CD8-positive, alpha-beta memory T cell (primary cell): Measurements from ENCODE around the gene PIANP. TPM values are rescaled to one million over a fixed set of nuclear protein-coding genes. Genes with fewer than 3 reads are reported as not detected.
A peak's percentile ranks its signal among the peaks of the same experiment; 100 is the strongest.

Source experiments
- CTCF ChIA-PET: fragments of 350-600 bp; sonication (Branson Sonifier 250); formaldehyde crosslinking; loops from one replicate; lab custom pipeline; 2021; ENCODE audit warnings: antibody characterized with exemption; lab: Charles Lee
- POLR2A ChIA-PET: fragments of 350-600 bp; sonication (Branson Sonifier 250); formaldehyde crosslinking; loops from one replicate; lab custom pipeline; 2021; ENCODE audit warnings: antibody characterized with exemption; lab: Charles Lee
- DNase-seq, 5 donors: peaks; one replicate each; pipeline versions ENCODE4 v3.0.0 to v3.0.0-alpha.2; 2020 to 2022; ENCODE audit warnings: mixed read lengths in 1 of 5
- H3K27ac ChIP-seq: one replicate; pipeline ENCODE4 v1.7.0; 2013; ENCODE audit warnings: low read depth, mild to moderate bottlenecking, low read length, moderate library complexity
- H3K27me3 ChIP-seq: 2 replicates; pipeline ENCODE4 v1.7.0; 2013; ENCODE audit warnings: low read length, mild to moderate bottlenecking; ENCODE audit not compliant: insufficient read depth, poor library complexity, severe bottlenecking
- H3K36me3 ChIP-seq: 2 replicates; pipeline ENCODE4 v1.7.0; 2013; ENCODE audit warnings: mild to moderate bottlenecking, low read length, moderate library complexity; ENCODE audit not compliant: insufficient read depth
- H3K4me1 ChIP-seq: 2 replicates; pipeline ENCODE4 v1.7.0; 2013; ENCODE audit warnings: mild to moderate bottlenecking, low read length, moderate library complexity; ENCODE audit not compliant: insufficient read depth
- H3K4me3 ChIP-seq: 2 replicates; pipeline ENCODE4 v1.7.0; 2013; ENCODE audit warnings: mild to moderate bottlenecking, low read length
- H3K9me3 ChIP-seq: 2 replicates; pipeline ENCODE4 v1.7.0; 2013; ENCODE audit warnings: mild to moderate bottlenecking, low read length
- H3K27ac Mint-ChIP-seq, 8 donors: one replicate each; pipeline ENCODE4 v1.8.0; 2020 to 2021; ENCODE audit warnings: mixed read lengths in 8 of 8, mild to moderate bottlenecking in 6 of 8, inconsistent platforms in 3 of 8, moderate library complexity in 3 of 8
- H3K27me3 Mint-ChIP-seq, 2 donors: one replicate each; pipeline ENCODE4 v1.8.0; 2020 to 2021; ENCODE audit warnings: mixed read lengths in 2 of 2, mild to moderate bottlenecking in 1 of 2, moderate library complexity in 1 of 2
- H3K36me3 Mint-ChIP-seq, 3 donors: one replicate each; pipeline ENCODE4 v1.8.0; 2020 to 2021; ENCODE audit warnings: mixed read lengths in 3 of 3, inconsistent platforms in 1 of 3, mild to moderate bottlenecking in 1 of 3
- H3K4me1 Mint-ChIP-seq, 3 donors: one replicate each; pipeline ENCODE4 v1.8.0; 2020 to 2021; ENCODE audit warnings: mixed read lengths in 3 of 3, inconsistent platforms in 1 of 3, mild to moderate bottlenecking in 1 of 3
- H3K4me3 Mint-ChIP-seq, 7 donors: one replicate each; pipeline ENCODE4 v1.8.0; 2020 to 2021; ENCODE audit warnings: mixed read lengths in 7 of 7, mild to moderate bottlenecking in 6 of 7, moderate library complexity in 4 of 7, inconsistent platforms in 2 of 7
- H3K9me3 Mint-ChIP-seq, 5 donors: one replicate each; pipeline ENCODE4 v1.8.0; 2020 to 2022; ENCODE audit warnings: mixed read lengths in 5 of 5, mild to moderate bottlenecking in 3 of 5, moderate library complexity in 2 of 5, inconsistent platforms in 1 of 5
- polyA plus RNA-seq: library from polyadenylated mRNA; unstranded; fragments of 300-500 nt; fragmentation: Illumina TruSeq; gene quantifications from one replicate; pipeline ENCODE4 v1.2.3, GENCODE V29; 2021
- total RNA-seq, 2 experiments: library from RNA; stranded (reverse); gene quantifications; one replicate each; pipeline ENCODE4 v1.2.3, GENCODE V29; 2021

PIANP gene
- total and polyA plus RNA-seq, 3 experiments from 2014 or later: 0.49 to 0.79 (median 0.77) TPM

GRCh38 chr12:6701078-6701768, 608 bp upstream of the PIANP start:
- Histone ChIP-seq H3K9me3 (no peaks in the 10 kb centered on the region), H3K36me3 (no peaks in the 10 kb centered on the region), H3K27ac (no peak overlapping the region), H3K4me3 (peak overlapping the region; percentile 30), H3K27me3 (peaks cover 26% of the 10 kb centered on the region), H3K4me1 (peaks cover 5% of the 10 kb centered on the region)
- ChIA-PET POLR2A (no interaction called here), CTCF (no interaction called here)
- peaks cover 0 to 2% (median 0%) of the 10 kb centered on the region in 3 donors for H3K36me3 Mint-ChIP-seq
- peak overlapping the region; percentile 64 to 88 (median 74) for H3K4me3 Mint-ChIP-seq
- peaks cover 56 to 57% of the 10 kb centered on the region in 2 donors for H3K27me3 Mint-ChIP-seq
- no peak for DNase-seq
- H3K27ac Mint-ChIP-seq: peak overlapping the region in 7 of 8 donors; percentile 6 to 62 (median 47)
- peaks cover 25 to 28% (median 27%) of the 10 kb centered on the region in 3 donors for H3K4me1 Mint-ChIP-seq
- H3K9me3 Mint-ChIP-seq: peaks cover 0 to 4% (median 0%) of the 10 kb centered on the region in 5 donors

GRCh38 chr12:6699989-6700645, 498 bp downstream of the PIANP start:
- Mint-ChIP-seq H3K36me3 (peaks cover 0 to 2% (median 0%) of the 10 kb centered on the region in 3 donors), H3K27me3 (peaks cover 53 to 54% of the 10 kb centered on the region in 2 donors), H3K4me3 (peak overlapping the region; percentile 61 to 84 (median 75)), H3K27ac (peak overlapping the region in 2 of 8 donors; percentile 57 to 63), H3K4me1 (peaks cover 25 to 28% (median 27%) of the 10 kb centered on the region in 3 donors), H3K9me3 (peaks cover 0 to 4% (median 0%) of the 10 kb centered on the region in 5 donors)
- no peak overlapping the region for H3K27ac ChIP-seq
- no peaks in the 10 kb centered on the region for H3K9me3 ChIP-seq
- H3K27me3 ChIP-seq: peaks cover 26% of the 10 kb centered on the region
- no peak overlapping the region for H3K4me3 ChIP-seq
- H3K4me1 ChIP-seq: peaks cover 5% of the 10 kb centered on the region
- ChIA-PET POLR2A (interaction anchor here (1.1 kb wide), 1 partner anchor 11 kb away, joined by 5 read pairs; the partner anchor contains the start of gene ZNF384), CTCF (interaction anchor here (1.3 kb wide), 1 partner anchor 11 kb away, joined by 3 read pairs; the partner anchor contains the start of gene ZNF384)
- H3K36me3 ChIP-seq: no peaks in the 10 kb centered on the region
- DNase-seq: peak in 1 of 5 donors; percentile 3

GRCh38 chr12:6699259-6699988, 1.2 kb downstream of the PIANP start:
- Mint-ChIP-seq H3K27me3 (peaks cover 47 to 49% of the 10 kb centered on the region in 2 donors), H3K36me3 (peaks cover 0 to 2% (median 0%) of the 10 kb centered on the region in 3 donors), H3K27ac (peak overlapping the region in 5 of 8 donors; percentile 24 to 66 (median 40)), H3K4me1 (peaks cover 25 to 28% (median 27%) of the 10 kb centered on the region in 3 donors), H3K4me3 (peak overlapping the region; percentile 61 to 84 (median 75)), H3K9me3 (peaks cover 0 to 4% (median 0%) of the 10 kb centered on the region in 5 donors)
- H3K36me3 ChIP-seq: no peaks in the 10 kb centered on the region
- DNase-seq: no peak
- POLR2A ChIA-PET: interaction anchor here (1.1 kb wide), 1 partner anchor 10 kb away, joined by 5 read pairs; the partner anchor contains the start of gene ZNF384
- no peak overlapping the region for H3K27ac ChIP-seq
- no peaks in the 10 kb centered on the region for H3K9me3 ChIP-seq
- H3K4me1 ChIP-seq: peaks cover 5% of the 10 kb centered on the region
- no peak overlapping the region for H3K4me3 ChIP-seq
- CTCF ChIA-PET: interaction anchor here (0.9 to 1.3 kb wide), 2 partner anchors 10 to 17 kb away, joined by 3 read pairs; partner anchors contain the start of gene ZNF384
- H3K27me3 ChIP-seq: peaks cover 26% of the 10 kb centered on the region

GRCh38 chr12:6698352-6699046, 2.1 kb downstream of the PIANP start:
- ChIA-PET CTCF (interaction anchor here (0.9 to 1.4 kb wide), 3 partner anchors 9 to 80 kb away, joined by 3 read pairs; no protein-coding TSS in a partner anchor), POLR2A (interaction anchor here (0.5 to 0.8 kb wide), 3 partner anchors 9 to 25 kb away, joined by 3 to 4 read pairs (median 3); partner anchors contain the start of genes COPS7A and ZNF384)
- peaks cover 0 to under 1% (median 0%) of the 10 kb centered on the region in 3 donors for H3K36me3 Mint-ChIP-seq
- Histone ChIP-seq H3K9me3 (no peaks in the 10 kb centered on the region), H3K27ac (no peak overlapping the region), H3K4me1 (peaks cover 5% of the 10 kb centered on the region), H3K4me3 (no peak overlapping the region), H3K36me3 (no peaks in the 10 kb centered on the region), H3K27me3 (peaks cover 26% of the 10 kb centered on the region)
- DNase-seq: no peak
- peaks cover 39% of the 10 kb centered on the region in 2 donors for H3K27me3 Mint-ChIP-seq
- peak overlapping the region in 2 of 8 donors; percentile 17 to 45 for H3K27ac Mint-ChIP-seq
- H3K9me3 Mint-ChIP-seq: peaks cover 0 to 4% (median 0%) of the 10 kb centered on the region in 5 donors
- peak overlapping the region in 5 of 7 donors; percentile 37 to 74 (median 46) for H3K4me3 Mint-ChIP-seq
- H3K4me1 Mint-ChIP-seq: peaks cover 25 to 28% (median 27%) of the 10 kb centered on the region in 3 donors

- peak overlapping the region in 2 of 7 donors; percentile 15 to 46 for H3K4me3 Mint-ChIP-seq
- CTCF ChIA-PET: interaction anchor here (1.2 to 1.4 kb wide), 2 partner anchors 8 to 79 kb away, joined by 3 read pairs; no protein-coding TSS in a partner anchor
Measured at GRCh38 chr12:6697584-6698351, 2.8 kb downstream of the PIANP start.

GRCh38 chr12:6696690-6697583, 3.7 kb downstream of the PIANP start:
- H3K36me3 ChIP-seq: no peaks in the 10 kb centered on the region
- DNase-seq: no peak
- H3K9me3 ChIP-seq: no peaks in the 10 kb centered on the region
- Mint-ChIP-seq H3K36me3 (peaks cover 0 to 5% (median 2%) of the 10 kb centered on the region in 3 donors), H3K27ac (peak overlapping the region in 1 of 8 donors; percentile 57), H3K4me1 (peaks cover 26 to 31% (median 28%) of the 10 kb centered on the region in 3 donors), H3K9me3 (peaks cover 0 to 2% (median 0%) of the 10 kb centered on the region in 5 donors), H3K4me3 (peak overlapping the region in 1 of 7 donors; percentile 23), H3K27me3 (peaks cover 24 to 26% of the 10 kb centered on the region in 2 donors)
- no peak overlapping the region for H3K4me3 ChIP-seq
- H3K27me3 ChIP-seq: peaks cover 21% of the 10 kb centered on the region
- peaks cover 5% of the 10 kb centered on the region for H3K4me1 ChIP-seq
- ChIA-PET CTCF (no interaction called here), POLR2A (no interaction called here)
- no peak overlapping the region for H3K27ac ChIP-seq

More at GRCh38 chr12:6697584-6698351, 2.8 kb downstream of the PIANP start:
- H3K27ac Mint-ChIP-seq: peak overlapping the region in 3 of 8 donors; percentile 36 to 64 (median 45)
- Histone ChIP-seq H3K27me3 (peaks cover 26% of the 10 kb centered on the region), H3K27ac (no peak overlapping the region), H3K9me3 (no peaks in the 10 kb centered on the region), H3K36me3 (no peaks in the 10 kb centered on the region), H3K4me1 (peaks cover 5% of the 10 kb centered on the region), H3K4me3 (no peak overlapping the region)
- peak in 1 of 5 donors; percentile 9 for DNase-seq
- H3K36me3 Mint-ChIP-seq: peaks cover 0 to 2% (median 0%) of the 10 kb centered on the region in 3 donors
- peaks cover 32 to 33% of the 10 kb centered on the region in 2 donors for H3K27me3 Mint-ChIP-seq
- POLR2A ChIA-PET: interaction anchor here (0.6 kb wide), 1 partner anchor 8 kb away, joined by 3 read pairs; the partner anchor contains the start of gene ZNF384
- peaks cover 26 to 28% (median 27%) of the 10 kb centered on the region in 3 donors for H3K4me1 Mint-ChIP-seq
- H3K9me3 Mint-ChIP-seq: peaks cover 0 to 2% (median 0%) of the 10 kb centered on the region in 5 donors
